ENCODE data around the gene SLC7A6.

GRCh38 chr16:68296693-68297092 is 32.4 kb downstream of the SLC7A6 start:
- TF ChIP-seq CTCF (IDR thresholded peaks at IDR 0.05) (no peak), POLR2A (IDR thresholded peaks at IDR 0.05) (no peak)

Measured in thyroid gland (tissue), 4 donors.